Neural cell (in vitro differentiated cells): ENCODE data around the gene TBC1D9B.

ENCODE experiments used
- CTCF ChIP-seq: fragments of 450-650 bp; IDR thresholded peaks from 2 replicates; pipeline ENCODE4 v1.5.1; 2014; ENCODE audit warnings: antibody characterized with exemption, mild to moderate bottlenecking, moderate library complexity; ENCODE audit not compliant: poor library complexity, severe bottlenecking
- EP300 ChIP-seq: fragments of 450-650 bp; conservative IDR thresholded peaks from 2 replicates; pipeline ENCODE4 v1.6.1; 2014; ENCODE audit warnings: antibody characterized with exemption, mild to moderate bottlenecking, moderate library complexity; ENCODE audit not compliant: poor library complexity, severe bottlenecking
- EZH2 ChIP-seq: fragments of 200-600, 300-800 bp; shearing (Covaris generic), sonication (generic); IDR thresholded peaks from 2 replicates; pipeline ENCODE4 v1.6.1; 2014; ENCODE audit warnings: antibody characterized with exemption, low read length, borderline replicate concordance, mild to moderate bottlenecking; ENCODE audit not compliant: insufficient read depth, poor library complexity, severe bottlenecking
- MXI1 ChIP-seq: fragments of 450-650 bp; conservative IDR thresholded peaks from 2 replicates; pipeline ENCODE4 v1.6.1; 2014; ENCODE audit warnings: antibody characterized with exemption, mild to moderate bottlenecking; ENCODE audit not compliant: poor library complexity, severe bottlenecking
- POLR2AphosphoS5 ChIP-seq: IDR thresholded peaks from 2 replicates; pipeline ENCODE4 v1.6.1; 2012
- REST ChIP-seq: IDR thresholded peaks from 2 replicates; pipeline ENCODE4 v1.6.1; 2012; ENCODE audit warnings: borderline replicate concordance
- TAF1 ChIP-seq: IDR thresholded peaks from 2 replicates; pipeline ENCODE4 v1.6.1; 2012; ENCODE audit warnings: low read depth

- no peak for TF ChIP-seq CTCF
- TF ChIP-seq EP300: no peak
- TF ChIP-seq EZH2: no peak
- TF ChIP-seq REST: no peak
- no peak for TF ChIP-seq TAF1
- no peak for TF ChIP-seq POLR2AphosphoS5
- TF ChIP-seq MXI1: no peak
These were observed 85.7 kb downstream of the TBC1D9B start for GRCh38 chr5:179822059-179822432.
